ENCODE data around the gene ABHD17A. TPM values are rescaled to one million over a fixed set of nuclear protein-coding genes. Genes with fewer than 3 reads are reported as not detected.

The ABHD17A gene
- total and polyA plus RNA-seq, 10 donors, result 73.4 to 107 (median 83.6) TPM

DNA sequence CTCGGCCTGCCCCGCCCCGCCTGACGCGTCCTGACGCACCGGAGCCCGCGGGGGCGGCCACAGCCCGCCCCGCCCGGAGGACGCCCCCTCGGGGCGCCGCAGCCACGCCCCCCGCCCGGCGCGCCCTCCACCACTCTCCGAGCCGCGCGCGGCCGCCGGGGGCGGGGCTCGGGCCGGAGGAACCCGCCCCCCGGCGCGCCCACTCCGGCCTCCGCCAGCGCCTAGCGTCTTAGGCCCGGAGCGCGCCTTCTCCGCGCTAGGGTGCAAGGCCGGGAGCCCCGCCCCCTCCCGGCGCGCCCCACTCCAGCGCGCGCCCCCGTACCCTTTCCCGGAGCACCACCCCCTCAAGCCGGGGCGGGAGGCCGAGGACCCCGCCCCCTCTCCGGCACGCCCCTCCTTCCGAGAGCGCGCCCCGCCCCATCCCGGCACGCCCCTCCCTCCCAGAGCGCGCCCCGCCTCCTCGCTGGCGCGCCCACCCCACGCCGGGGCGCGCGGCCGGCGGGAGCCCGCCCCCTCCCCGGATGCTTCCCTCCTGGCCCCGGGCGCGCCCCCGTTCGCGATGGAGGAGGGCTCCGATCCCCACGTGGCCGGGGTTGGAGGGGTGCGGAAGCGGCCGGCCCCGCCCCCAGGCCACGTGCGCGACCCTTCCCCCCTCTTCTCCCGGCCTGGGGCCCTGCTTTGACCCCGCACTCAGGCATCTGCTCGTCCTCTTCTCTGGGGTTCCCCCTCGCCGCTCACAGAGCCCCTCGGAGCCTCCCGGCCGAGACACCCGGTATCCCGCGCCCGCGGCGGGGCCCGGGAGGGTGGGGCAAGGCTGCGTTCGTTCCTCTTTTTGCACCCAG, 21.4 kb downstream of the ABHD17A start:
- Histone ChIP-seq H3K27me3 (replicated peaks in 1 of 7) (no peaks in the 10 kb centered on the region), H3K9me3 (no peaks in the 10 kb centered on the region), H3K4me1 (peaks cover 23 to 72% (median 48%) of the 10 kb centered on the region in 6 donors), H3K27ac (peak overlapping the region; percentile 86 to 99 (median 96)), H3K36me3 (peaks cover 0 to 2% (median 0%) of the 10 kb centered on the region in 6 donors), H3K4me3 (peak overlapping the region; percentile 69 to 92 (median 80))
- DNase-seq, result peak; percentile 98
- intact Hi-C loops (cut with DNase I; ENCODE audit: low total_unique reads), result no loop called here
- WGBS, 5 donors, result 0 to 1% (median 1%) methylated on average over 14 to 115 of the region's 115 CpGs
- TF ChIP-seq, protein P1, sequence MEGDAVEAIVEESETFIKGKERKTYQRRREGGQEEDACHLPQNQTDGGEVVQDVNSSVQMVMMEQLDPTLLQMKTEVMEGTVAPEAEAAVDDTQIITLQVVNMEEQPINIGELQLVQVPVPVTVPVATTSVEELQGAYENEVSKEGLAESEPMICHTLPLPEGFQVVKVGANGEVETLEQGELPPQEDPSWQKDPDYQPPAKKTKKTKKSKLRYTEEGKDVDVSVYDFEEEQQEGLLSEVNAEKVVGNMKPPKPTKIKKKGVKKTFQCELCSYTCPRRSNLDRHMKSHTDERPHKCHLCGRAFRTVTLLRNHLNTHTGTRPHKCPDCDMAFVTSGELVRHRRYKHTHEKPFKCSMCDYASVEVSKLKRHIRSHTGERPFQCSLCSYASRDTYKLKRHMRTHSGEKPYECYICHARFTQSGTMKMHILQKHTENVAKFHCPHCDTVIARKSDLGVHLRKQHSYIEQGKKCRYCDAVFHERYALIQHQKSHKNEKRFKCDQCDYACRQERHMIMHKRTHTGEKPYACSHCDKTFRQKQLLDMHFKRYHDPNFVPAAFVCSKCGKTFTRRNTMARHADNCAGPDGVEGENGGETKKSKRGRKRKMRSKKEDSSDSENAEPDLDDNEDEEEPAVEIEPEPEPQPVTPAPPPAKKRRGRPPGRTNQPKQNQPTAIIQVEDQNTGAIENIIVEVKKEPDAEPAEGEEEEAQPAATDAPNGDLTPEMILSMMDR (IDR thresholded peaks at IDR 0.05 in 8 of 11, conservative IDR thresholded peaks at IDR 0.05 in 3 of 11), result peak in 1 of 11 experiments; percentile 24
- TF ChIP-seq POLR2AphosphoS5 (IDR thresholded peaks at IDR 0.05), result peak; percentile 46 to 81 (median 68)
- TF ChIP-seq POLR2A (IDR thresholded peaks at IDR 0.05), result no peak

DNA sequence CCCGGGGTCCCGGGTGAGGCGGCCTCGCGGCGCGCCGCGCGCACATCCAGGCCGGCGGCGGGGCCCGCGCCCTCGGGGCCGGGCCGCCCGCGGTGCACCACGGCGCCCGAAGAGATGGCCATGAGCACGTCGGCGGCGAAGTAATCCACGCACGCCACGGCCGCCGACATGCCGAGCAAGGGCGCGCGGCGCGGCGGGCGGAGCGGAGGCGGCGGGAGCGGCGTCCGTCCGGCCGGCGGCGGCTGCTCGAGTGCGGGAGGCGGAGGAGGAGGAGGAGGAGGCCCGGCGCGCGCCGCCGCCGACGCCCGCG, 22.0 kb downstream of the ABHD17A start, which contains the start of gene KLF16:
Gene KLF16 (minus strand): TSS at position 252 of the 310 bp plus-strand sequence. CDS start 82 bp downstream, at position 170.
- peaks cover 29 to 73% (median 53%) of the 10 kb centered on the region in 6 donors for H3K4me1 ChIP-seq
- H3K4me3 ChIP-seq, result peak within 1 kb of the TSS; percentile 74 to 92 (median 81)
- intact Hi-C loops (cut with DNase I; ENCODE audit: low total_unique reads), result no loop called here
- peak within 1 kb of the TSS; percentile 86 to 99 (median 96) for H3K27ac ChIP-seq
- H3K9me3 ChIP-seq, result no peaks in the 10 kb centered on the region
- no peaks in the 10 kb centered on the region for H3K36me3 ChIP-seq
- no peak for DNase-seq
- no peaks in the 10 kb centered on the region for H3K27me3 ChIP-seq (replicated peaks in 1 of 7)
- 0 to 1% (median 1%) methylated on average over 22 to 63 of the region's 63 CpGs; no CpG with 5 or more reads in 1 of the 5 donors for WGBS, 5 donors
- TF ChIP-seq POLR2AphosphoS5 (IDR thresholded peaks at IDR 0.05), result peak in 2 of 3 donors; percentile 25 to 55
- TF ChIP-seq, protein P1 (IDR thresholded peaks at IDR 0.05 in 8 of 11, conservative IDR thresholded peaks at IDR 0.05 in 3 of 11), result no peak
- TF ChIP-seq POLR2A (IDR thresholded peaks at IDR 0.05), result peak in 2 of 3 donors; percentile 32 to 80

DNA sequence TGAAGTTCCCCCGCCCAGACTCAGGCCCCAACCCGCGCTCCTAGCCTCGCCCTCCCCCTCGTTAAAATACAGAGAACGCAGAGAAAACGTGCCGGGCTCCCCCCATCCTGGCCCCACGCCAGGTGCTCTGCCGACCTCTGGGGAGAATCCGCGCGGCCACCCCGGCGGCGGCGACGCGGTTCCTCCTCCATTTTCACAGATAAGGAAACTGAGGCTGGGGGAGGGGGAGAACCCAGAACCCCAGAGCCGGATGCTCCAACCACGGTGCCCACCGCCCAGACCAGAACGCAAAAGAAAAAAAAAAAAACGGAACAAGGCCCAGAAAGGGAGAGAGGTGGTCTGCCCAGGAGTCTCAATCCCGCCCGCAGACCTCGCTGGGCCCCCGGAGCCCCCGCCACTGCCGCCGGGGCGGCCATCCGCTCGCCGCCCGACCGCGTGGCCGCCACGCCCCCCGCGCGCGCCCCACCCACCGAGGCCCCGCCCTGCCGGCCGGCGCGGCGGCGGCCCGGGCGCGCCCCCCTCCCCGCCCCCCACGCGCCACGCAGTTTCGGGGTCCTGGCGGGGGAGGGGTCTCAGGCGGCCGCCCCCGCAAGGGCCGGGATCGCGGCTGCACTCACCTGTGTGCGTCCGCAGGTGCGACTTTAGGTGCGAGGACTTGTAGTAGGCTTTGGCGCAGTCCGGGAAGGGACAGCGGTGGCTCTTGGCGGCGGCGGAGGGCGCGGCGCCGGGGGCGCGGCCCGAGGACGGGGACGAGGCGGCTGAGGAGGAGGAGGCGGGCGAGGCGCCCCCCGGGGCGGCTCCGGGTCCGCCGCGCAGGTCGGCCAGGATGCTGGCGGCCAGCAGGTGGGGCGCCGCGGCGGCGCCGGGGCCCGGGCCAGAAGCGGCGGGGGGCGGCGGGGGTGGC, 22.6 kb downstream of the ABHD17A start:
- intact Hi-C loops (cut with DNase I; ENCODE audit: low total_unique reads), result no loop called here
- H3K27me3 ChIP-seq (replicated peaks in 1 of 7), result no peaks in the 10 kb centered on the region
- peak; percentile 92 for DNase-seq
- peak overlapping the region; percentile 74 to 92 (median 81) for H3K4me3 ChIP-seq
- H3K9me3 ChIP-seq, result no peaks in the 10 kb centered on the region
- no peaks in the 10 kb centered on the region for H3K36me3 ChIP-seq
- peak overlapping the region; percentile 63 to 99 (median 90) for H3K27ac ChIP-seq
- H3K4me1 ChIP-seq, result peaks cover 33 to 75% (median 59%) of the 10 kb centered on the region in 6 donors
- WGBS, 5 donors, result 0 to 1% (median 1%) methylated on average over 52 to 109 of the region's 109 CpGs
- TF ChIP-seq, protein P1 (IDR thresholded peaks at IDR 0.05 in 8 of 11, conservative IDR thresholded peaks at IDR 0.05 in 3 of 11), result no peak
- TF ChIP-seq POLR2AphosphoS5 (IDR thresholded peaks at IDR 0.05) (peak in 1 of 3 donors; percentile 55), POLR2A (IDR thresholded peaks at IDR 0.05) (no peak)

All from spleen (tissue), 11 donors.